WTC11 (cell line): Measurements from ENCODE around the gene GALNT16. TPM values are rescaled to one million over a fixed set of nuclear protein-coding genes. Genes with fewer than 3 reads are reported as not detected.

Experiments used
- ATAC-seq: fragments of 200-7000 bp; cut with Tn5 transposase; 2 replicates; pipeline ENCODE4 v1.10.0; 2021; ENCODE audit warnings: mild to moderate bottlenecking, moderate library complexity
- CTCF ChIA-PET: fragments of 300-600 bp; sonication (Branson Sonifier 250); formaldehyde crosslinking; loops from one replicate; lab custom pipeline; 2021; ENCODE audit warnings: antibody characterized with exemption; lab: Charles Lee
- POLR2A ChIA-PET: fragments of 350-600 bp; sonication (Branson Sonifier 250); formaldehyde crosslinking; loops from one replicate; lab custom pipeline; 2021; ENCODE audit warnings: antibody characterized with exemption; lab: Charles Lee
- DNase-seq: peaks from one replicate; pipeline ENCODE4 v3.0.0; 2021; ENCODE audit warnings: low spot score
- H3K27ac Mint-ChIP-seq: 2 replicates; pipeline ENCODE4 v1.8.0; 2021; ENCODE audit warnings: mixed read lengths
- H3K27me3 Mint-ChIP-seq: 2 replicates; pipeline ENCODE4 v1.8.0; 2021; ENCODE audit warnings: low read depth, mild to moderate bottlenecking, moderate library complexity, mixed read lengths
- H3K36me3 Mint-ChIP-seq: 2 replicates; pipeline ENCODE4 v1.8.0; 2021; ENCODE audit warnings: mixed read lengths
- H3K4me1 Mint-ChIP-seq: 2 replicates; pipeline ENCODE4 v1.8.0; 2022; ENCODE audit warnings: mixed read lengths
- H3K4me3 Mint-ChIP-seq: 2 replicates; pipeline ENCODE4 v1.8.0; 2021; ENCODE audit warnings: mild to moderate bottlenecking, moderate library complexity, mixed read lengths
- H3K9me3 Mint-ChIP-seq: 2 replicates; pipeline ENCODE4 v1.8.0; 2021; ENCODE audit warnings: mixed read lengths
- ATF6 ChIP-seq: sonication (generic); formaldehyde crosslinking; IDR thresholded peaks from 2 replicates; pipeline ENCODE4 v1.8.1; 2023; ENCODE audit warnings: mild to moderate bottlenecking, missing genetic modification reagents
- ERG ChIP-seq: fragments of 250-450 bp; sonication (Bioruptor Pico); IDR thresholded peaks from 2 replicates; pipeline ENCODE4 v1.8.0; 2021; ENCODE audit warnings: mild to moderate bottlenecking
- ETV6 ChIP-seq: sonication (generic); formaldehyde crosslinking; IDR thresholded peaks from 2 replicates; pipeline ENCODE4 v1.8.1; 2022; ENCODE audit warnings: mild to moderate bottlenecking, missing genetic modification reagents
- FOXP1 ChIP-seq: sonication (generic); formaldehyde crosslinking; IDR thresholded peaks from 2 replicates; pipeline ENCODE4 v1.8.0; 2022; ENCODE audit warnings: missing genetic modification reagents, mild to moderate bottlenecking, moderate library complexity, borderline replicate concordance
- GABPB1 ChIP-seq: sonication (generic); formaldehyde crosslinking; IDR thresholded peaks from 2 replicates; pipeline ENCODE4 v1.8.1; 2023; ENCODE audit warnings: mild to moderate bottlenecking, missing genetic modification reagents
- HMGA2 ChIP-seq: fragments of 250-450 bp; sonication (Bioruptor Pico); IDR thresholded peaks from 2 replicates; pipeline ENCODE4 v1.4.0; 2021; ENCODE audit warnings: mild to moderate bottlenecking, moderate library complexity
- IRF1 ChIP-seq: sonication (generic); formaldehyde crosslinking; IDR thresholded peaks from 2 replicates; pipeline ENCODE4 v1.8.0; 2023; ENCODE audit warnings: missing genetic modification reagents
- JAZF1 ChIP-seq: fragments of 250-450 bp; sonication (Bioruptor Pico); IDR thresholded peaks from 2 replicates; pipeline ENCODE4 v1.9.0; 2021; ENCODE audit warnings: moderate library complexity, mild to moderate bottlenecking, inconsistent platforms
- KAT7 ChIP-seq: sonication (generic); formaldehyde crosslinking; IDR thresholded peaks from 2 replicates; pipeline ENCODE4 v1.8.1; 2023; ENCODE audit warnings: missing genetic modification reagents, mild to moderate bottlenecking, borderline replicate concordance
- MLX ChIP-seq: sonication (generic); formaldehyde crosslinking; IDR thresholded peaks from 2 replicates; pipeline ENCODE4 v1.8.1; 2023; ENCODE audit warnings: mild to moderate bottlenecking, missing genetic modification reagents, moderate library complexity
- MYBL2 ChIP-seq: sonication (generic); formaldehyde crosslinking; IDR thresholded peaks from 2 replicates; pipeline ENCODE4 v1.8.1; 2023; ENCODE audit warnings: mild to moderate bottlenecking, moderate library complexity, missing genetic modification reagents
- NFATC4 ChIP-seq: fragments of 250-450 bp; sonication (Bioruptor Pico); IDR thresholded peaks from 2 replicates; pipeline ENCODE4 v1.9.0; 2021; ENCODE audit warnings: mild to moderate bottlenecking
- NR1H2 ChIP-seq: sonication (generic); formaldehyde crosslinking; IDR thresholded peaks from 2 replicates; pipeline ENCODE4 v1.9.0; 2021; ENCODE audit warnings: mild to moderate bottlenecking, moderate library complexity, missing genetic modification reagents
- NR2C2 ChIP-seq: sonication (generic); formaldehyde crosslinking; IDR thresholded peaks from 2 replicates; pipeline ENCODE4 v1.8.0; 2022; ENCODE audit warnings: mild to moderate bottlenecking, missing genetic modification reagents
- PRDM15 ChIP-seq: sonication (generic); formaldehyde crosslinking; IDR thresholded peaks from 2 replicates; pipeline ENCODE4 v1.8.0; 2022; ENCODE audit warnings: missing genetic modification reagents
- SOX15 ChIP-seq: fragments of 250-450 bp; sonication (Bioruptor Pico); IDR thresholded peaks from 2 replicates; pipeline ENCODE4 v1.9.0; 2021; ENCODE audit warnings: mild to moderate bottlenecking
- USF2 ChIP-seq: sonication (generic); formaldehyde crosslinking; IDR thresholded peaks from 2 replicates; pipeline ENCODE4 v1.8.1; 2023; ENCODE audit warnings: mild to moderate bottlenecking, missing genetic modification reagents, moderate library complexity
- ZBTB21 ChIP-seq: sonication (generic); formaldehyde crosslinking; IDR thresholded peaks from 2 replicates; pipeline ENCODE4 v1.8.1; 2023; ENCODE audit warnings: mild to moderate bottlenecking, missing genetic modification reagents, borderline replicate concordance
- ZMAT4 ChIP-seq: fragments of 250-450 bp; sonication (Bioruptor Pico); IDR thresholded peaks from 2 replicates; pipeline ENCODE4 v1.9.0; 2021; ENCODE audit warnings: mild to moderate bottlenecking
- ZNF512 ChIP-seq: sonication (generic); formaldehyde crosslinking; IDR thresholded peaks from 2 replicates; pipeline ENCODE4 v1.8.1; 2022; ENCODE audit warnings: missing genetic modification reagents, borderline replicate concordance
- total RNA-seq: library from RNA; stranded (reverse); gene quantifications from 3 replicates; pipeline ENCODE4 v1.2.3, GENCODE V29; 2021

Gene GALNT16
- total RNA-seq, 1 experiment from 2014 or later, result 4.5 TPM

- no peak for TF ChIP-seq KAT7
- no peak for TF ChIP-seq HMGA2 (CRISPR knock-in tag)
- no peak for TF ChIP-seq ZNF512 (CRISPR knock-in tag)
- TF ChIP-seq, all 79 proteins: peak for 0
Observed at GRCh38 chr14:69244946-69245345, 15.0 kb upstream of the GALNT16 start (continued).

GRCh38 chr14:69246331-69246730 is 13.6 kb upstream of the GALNT16 start:
- ChIA-PET POLR2A (no interaction called here), CTCF (interaction anchor here (1.0 to 1.4 kb wide), 3 partner anchors 13 to 117 kb away, joined by 3 to 11 read pairs (median 3); no protein-coding TSS in a partner anchor)
- H3K4me3 Mint-ChIP-seq, result no peak overlapping the region
- ATAC-seq (no peak), DNase-seq (no peak)
- H3K27me3 Mint-ChIP-seq, result no peaks in the 10 kb centered on the region
- H3K36me3 Mint-ChIP-seq, result peaks cover 5% of the 10 kb centered on the region; the same call in 1 of the 2 replicates
- no peaks in the 10 kb centered on the region for H3K9me3 Mint-ChIP-seq
- 0 out of 2 replicates have a peak overlapping the region, but pooled peaks have one; percentile 8 for H3K27ac Mint-ChIP-seq
- H3K4me1 Mint-ChIP-seq, result no peaks in the 10 kb centered on the region
- TF ChIP-seq NR2C2 (CRISPR knock-in tag) (no peak), NFATC4 (CRISPR knock-in tag) (no peak), JAZF1 (CRISPR knock-in tag) (no peak), ZBTB21 (no peak), MYBL2 (CRISPR knock-in tag) (no peak), SOX15 (CRISPR knock-in tag) (no peak), GABPB1 (CRISPR knock-in tag) (no peak), MLX (CRISPR knock-in tag) (no peak), FOXP1 (CRISPR knock-in tag) (no peak), IRF1 (CRISPR knock-in tag) (no peak), USF2 (CRISPR knock-in tag) (no peak), ERG (CRISPR knock-in tag) (no peak), PRDM15 (no peak), ETV6 (no peak), ATF6 (CRISPR knock-in tag) (no peak), HMGA2 (CRISPR knock-in tag) (no peak), NR1H2 (CRISPR knock-in tag) (no peak), ZMAT4 (CRISPR knock-in tag) (no peak), ZNF512 (CRISPR knock-in tag) (no peak)
